ENCODE data around the gene DRD4.

GRCh38 chr11:619628-620050 lies 17.4 kb upstream of the DRD4 start:
- TF ChIP-seq, protein P1, sequence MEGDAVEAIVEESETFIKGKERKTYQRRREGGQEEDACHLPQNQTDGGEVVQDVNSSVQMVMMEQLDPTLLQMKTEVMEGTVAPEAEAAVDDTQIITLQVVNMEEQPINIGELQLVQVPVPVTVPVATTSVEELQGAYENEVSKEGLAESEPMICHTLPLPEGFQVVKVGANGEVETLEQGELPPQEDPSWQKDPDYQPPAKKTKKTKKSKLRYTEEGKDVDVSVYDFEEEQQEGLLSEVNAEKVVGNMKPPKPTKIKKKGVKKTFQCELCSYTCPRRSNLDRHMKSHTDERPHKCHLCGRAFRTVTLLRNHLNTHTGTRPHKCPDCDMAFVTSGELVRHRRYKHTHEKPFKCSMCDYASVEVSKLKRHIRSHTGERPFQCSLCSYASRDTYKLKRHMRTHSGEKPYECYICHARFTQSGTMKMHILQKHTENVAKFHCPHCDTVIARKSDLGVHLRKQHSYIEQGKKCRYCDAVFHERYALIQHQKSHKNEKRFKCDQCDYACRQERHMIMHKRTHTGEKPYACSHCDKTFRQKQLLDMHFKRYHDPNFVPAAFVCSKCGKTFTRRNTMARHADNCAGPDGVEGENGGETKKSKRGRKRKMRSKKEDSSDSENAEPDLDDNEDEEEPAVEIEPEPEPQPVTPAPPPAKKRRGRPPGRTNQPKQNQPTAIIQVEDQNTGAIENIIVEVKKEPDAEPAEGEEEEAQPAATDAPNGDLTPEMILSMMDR (IDR thresholded peaks at IDR 0.05; ENCODE audit: low read length): no peak
- TF ChIP-seq EZH2 (optimal IDR thresholded peaks at IDR 0.05; ENCODE audit: low read depth, low read length): no peak
- no peak for TF ChIP-seq EZH2phosphoT487 (IDR thresholded peaks at IDR 0.05; ENCODE audit: low read length)

Measured in MM.1S (cell line).